ENCODE measurements around the gene C2orf81.
"Not testable (repeated sequence)": the region's sequence is repeated elsewhere in the genome, so short reads cannot be mapped to it uniquely, and the experiment has no call there.

- TF ChIP-seq CTCF, POLR2A (IDR thresholded peaks at IDR 0.05): not testable (repeated sequence)
Measured at GRCh38 chr2:74420443-74421103, 846 bp downstream of the C2orf81 start.

Measured in lower leg skin (tissue), 3 donors.